H1 (cell line): ENCODE data around the gene KDR. TPM values are rescaled to one million over a fixed set of nuclear protein-coding genes. Genes with fewer than 3 reads are reported as not detected.

Source experiments
- CHD7 ChIP-seq: fragments of 300-600 bp; sonication (generic); IDR thresholded peaks from 2 replicates; pipeline ENCODE4 v1.7.1; 2012; ENCODE audit warnings: low read length, moderate library complexity, mild to moderate bottlenecking, inconsistent platforms; ENCODE audit not compliant: insufficient replicate concordance
- PHF8 ChIP-seq: fragments of 200-600 bp; sonication (generic); conservative IDR thresholded peaks from 2 replicates; pipeline ENCODE4 v1.7.1; 2012; ENCODE audit warnings: low read depth, mild to moderate bottlenecking, inconsistent platforms, low read length, moderate library complexity
- POLR2AphosphoS5 ChIP-seq: IDR thresholded peaks from 2 replicates; pipeline ENCODE4 v1.6.1; 2011; ENCODE audit warnings: low read depth, low read length
- USF2 ChIP-seq: IDR thresholded peaks from 2 replicates; pipeline ENCODE4 v1.6.1; 2011; ENCODE audit warnings: low read length, improper control_type of control experiment
- polyA plus RNA-seq, 7 experiments: library from polyadenylated mRNA; depleted of rRNA in 3 of 7; stranded (reverse) in 5 of 7; unstranded in 2 of 7; fragments of >200 nt in 5 of 7; fragments of 200-250 nt in 2 of 7; gene quantifications; 1 replicate in 5 of 7; 2 replicates in 1 of 7; 4 replicates in 1 of 7; pipeline versions ENCODE4 v1.2.1 to v1.2.3, GENCODE V29; 2011 to 2013; ENCODE audit warnings: missing spikeins in 2 of 7, mixed read lengths in 2 of 7
- total RNA-seq: library from RNA; stranded (reverse); fragmentation: NEBNext Ultra II Directional; extraction: Animal tissue kit (Norgen Biotek cat#: 25700); gene quantifications from 2 replicates; pipeline ENCODE4 v1.2.1, GENCODE V29; 2021

Gene KDR
- total and polyA plus RNA-seq, 2 of the 8 experiments (the other 6 are each of a cell fraction or from before 2014, with no cell fraction given): 69.3 to 106 TPM

DNA sequence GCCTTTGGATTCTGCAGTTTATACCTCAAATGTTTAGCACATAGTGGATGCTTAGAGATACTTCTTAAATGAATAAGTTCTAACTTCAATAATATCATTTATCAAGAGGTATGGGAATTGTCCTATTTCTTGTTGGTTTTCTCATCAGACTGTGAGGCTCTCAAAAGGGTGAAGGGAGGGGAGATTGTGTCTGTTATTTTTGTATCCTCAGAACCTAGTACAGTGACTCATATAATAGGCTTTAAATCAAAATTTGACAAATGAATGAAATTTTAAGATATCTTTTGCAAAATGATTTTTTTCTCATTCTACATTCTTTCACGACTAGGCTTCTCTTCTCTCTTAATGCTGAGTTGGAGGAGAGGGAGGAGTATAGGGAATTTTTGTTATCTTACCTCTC is 89.5 kb downstream of the KDR start (continued):
- TF ChIP-seq CHD7 (no peak), POLR2AphosphoS5 (no peak), PHF8 (no peak), USF2 (no peak)
